Common myeloid progenitor, CD34-positive (primary cell): Measurements from ENCODE around the gene LCN6.
A peak's percentile ranks its signal among the peaks of the same experiment; 100 is the strongest.
"Not testable (repeated sequence)": the region's sequence is repeated elsewhere in the genome, so short reads cannot be mapped to it uniquely, and the experiment has no call there.

Experiments
- CTCF ChIA-PET: fragments of 350-600 bp; sonication (Branson Sonifier 250); formaldehyde crosslinking; loops from one replicate; lab custom pipeline; 2021; ENCODE audit warnings: antibody characterized with exemption; lab: Charles Lee
- POLR2A ChIA-PET: fragments of 350-600 bp; sonication (Branson Sonifier 250); formaldehyde crosslinking; loops from one replicate; lab custom pipeline; 2021; ENCODE audit warnings: antibody characterized with exemption; lab: Charles Lee
- DNase-seq, 3 donors: peaks; one replicate each; pipeline versions ENCODE4 v3.0.0 to v3.0.0-alpha.2; 2013
- H3K27ac ChIP-seq, 2 experiments: 1 replicate in 1 of 2; 2 replicates in 1 of 2; pipeline ENCODE4 v1.7.0; 2013; ENCODE audit warnings: inconsistent platforms in 2 of 2, low read length in 2 of 2, mild to moderate bottlenecking in 2 of 2, low read depth in 1 of 2, moderate library complexity in 1 of 2; ENCODE audit not compliant: severe bottlenecking in 2 of 2, insufficient read depth in 1 of 2, poor library complexity in 1 of 2
- H3K27me3 ChIP-seq, 5 experiments: replicated peaks in 2 of 5; 1 replicate in 3 of 5; 2 replicates in 2 of 5; pipeline versions ENCODE4 v1.6.1 to v1.7.0; 2013; ENCODE audit warnings: low read length in 4 of 5, mild to moderate bottlenecking in 2 of 5, moderate library complexity in 2 of 5, inconsistent platforms in 1 of 5; ENCODE audit not compliant: insufficient read depth in 5 of 5, control insufficient read depth in 4 of 5
- H3K36me3 ChIP-seq, 4 experiments: 1 replicate in 2 of 4; 2 replicates in 2 of 4; pipeline versions ENCODE4 v1.6.1 to v1.7.0; 2013; ENCODE audit warnings: low read length in 3 of 4, control low read depth in 1 of 4, mild to moderate bottlenecking in 1 of 4; ENCODE audit not compliant: control insufficient read depth in 4 of 4, insufficient read depth in 4 of 4
- H3K4me1 ChIP-seq, 4 experiments: 1 replicate in 3 of 4; 2 replicates in 1 of 4; pipeline versions ENCODE4 v1.6.1 to v1.7.1; 2013; ENCODE audit warnings: low read length in 3 of 4, mild to moderate bottlenecking in 3 of 4, control low read depth in 1 of 4, inconsistent platforms in 1 of 4, moderate library complexity in 1 of 4; ENCODE audit not compliant: control insufficient read depth in 4 of 4, insufficient read depth in 4 of 4; ENCODE audit errors: control extremely low read depth in 1 of 4
- H3K4me3 ChIP-seq, 7 experiments: 1 replicate in 4 of 7; 2 replicates in 3 of 7; pipeline versions ENCODE4 v1.5.1 to v1.7.0; 2013; ENCODE audit warnings: mild to moderate bottlenecking in 7 of 7, low read length in 6 of 7, moderate library complexity in 6 of 7, inconsistent platforms in 2 of 7, low read depth in 2 of 7, control low read depth in 1 of 7; ENCODE audit not compliant: insufficient read depth in 4 of 7, control insufficient read depth in 1 of 7; ENCODE audit errors: extremely low read depth in 1 of 7
- H3K9me3 ChIP-seq, 5 experiments: 1 replicate in 4 of 5; 2 replicates in 1 of 5; pipeline versions ENCODE4 v1.6.1 to v1.7.1; 2013; ENCODE audit warnings: low read length in 4 of 5, mild to moderate bottlenecking in 2 of 5, inconsistent platforms in 1 of 5, low read depth in 1 of 5, moderate library complexity in 1 of 5; ENCODE audit not compliant: control insufficient read depth in 4 of 5, insufficient read depth in 2 of 5; ENCODE audit errors: control extremely low read depth in 1 of 5
- WGBS: methylation state at CpG from one replicate; pipeline ENCODE4 v1.1.5; 2013; ENCODE audit not compliant: insufficient coverage; 5-methylcytosine and 5-hydroxymethylcytosine counted together

Gene LCN6

GRCh38 chr9:136773386-136774044 is 25.2 kb upstream of the LCN6 start:
- WGBS = 80% methylated on average over 7 of the region's 7 CpGs
- ChIA-PET POLR2A (no interaction called here), CTCF (interaction anchor here (0.5 to 10.8 kb wide), 3 partner anchors 11 to 26 kb away, joined by 3 to 75 read pairs (median 3); no protein-coding TSS in a partner anchor)
- Histone ChIP-seq H3K27ac (no peak overlapping the region), H3K9me3 (peaks cover 0 to 4% (median 0%) of the 10 kb centered on the region in 5 experiments), H3K36me3 (no peaks in the 10 kb centered on the region), H3K4me3 (peak overlapping the region in 2 of 7 experiments; percentile 21 to 33), H3K27me3 (no peaks in the 10 kb centered on the region), H3K4me1 (peaks cover 0 to 8% (median 5%) of the 10 kb centered on the region in 4 experiments)
- DNase-seq = peak; percentile 61 to 79 (median 76)

- H3K9me3 ChIP-seq = peaks cover 0 to 4% (median 0%) of the 10 kb centered on the region in 5 experiments
- peaks cover 0 to 8% (median 5%) of the 10 kb centered on the region in 4 experiments for H3K4me1 ChIP-seq
- no peak overlapping the region for H3K4me3 ChIP-seq
- DNase-seq = no peak
- no peaks in the 10 kb centered on the region for H3K36me3 ChIP-seq
- H3K27me3 ChIP-seq = no peaks in the 10 kb centered on the region
- ChIA-PET CTCF (interaction anchor here (0.6 to 10.8 kb wide), 7 partner anchors 9 to 348 kb away, joined by 3 to 75 read pairs (median 3); partner anchors contain the start of genes AJM1 and LCN10), POLR2A (interaction anchor here (0.7 kb wide), 1 partner anchor 306 kb away, joined by 6 read pairs; no protein-coding TSS in a partner anchor)
- H3K27ac ChIP-seq = no peak overlapping the region
- 88% methylated on average over 1 of the region's 3 CpGs for WGBS
These were observed 23.6 kb upstream of the LCN6 start for GRCh38 chr9:136771907-136772415.

GRCh38 chr9:136769710-136770191 is 21.4 kb upstream of the LCN6 start:
- POLR2A ChIA-PET = no interaction called here
- H3K4me1 ChIP-seq = peaks cover 0 to 8% (median 5%) of the 10 kb centered on the region in 4 experiments
- H3K9me3 ChIP-seq = peaks cover 0 to 4% (median 0%) of the 10 kb centered on the region in 5 experiments
- peak; percentile 51 to 66 (median 64) for DNase-seq
- H3K27ac ChIP-seq = no peak overlapping the region
- H3K36me3 ChIP-seq = no peaks in the 10 kb centered on the region
- H3K27me3 ChIP-seq = no peaks in the 10 kb centered on the region
- no peak overlapping the region for H3K4me3 ChIP-seq
- 34% methylated on average over 4 of the region's 16 CpGs for WGBS
- CTCF ChIA-PET = interaction anchor here (0.6 to 10.8 kb wide), 5 partner anchors 9 to 24 kb away, joined by 3 to 75 read pairs (median 6); no protein-coding TSS in a partner anchor

- H3K36me3 ChIP-seq, H3K27ac ChIP-seq, H3K9me3 ChIP-seq, H3K27me3 ChIP-seq, POLR2A ChIA-PET, H3K4me3 ChIP-seq: not testable (repeated sequence)
- H3K4me1 ChIP-seq = peaks cover 0 to 12% (median 6%) of the 10 kb centered on the region in 4 experiments
- DNase-seq = peak; percentile 37 to 69 (median 65)
- 49% methylated on average over 10 of the region's 18 CpGs for WGBS
- CTCF ChIA-PET = interaction anchor here (1.4 to 10.8 kb wide), 6 partner anchors 8 to 36 kb away, joined by 3 to 75 read pairs (median 9); partner anchors contain the start of gene LCN8
These were observed 18.2 kb upstream of the LCN6 start for GRCh38 chr9:136766410-136767120.

GRCh38 chr9:136765745-136766409 is 17.6 kb upstream of the LCN6 start:
- DNase-seq, H3K9me3 ChIP-seq, H3K27me3 ChIP-seq, POLR2A ChIA-PET, H3K36me3 ChIP-seq, H3K27ac ChIP-seq, H3K4me3 ChIP-seq: not testable (repeated sequence)
- peaks cover 0 to 12% (median 7%) of the 10 kb centered on the region in 4 experiments for H3K4me1 ChIP-seq
- 85% methylated on average over 11 of the region's 14 CpGs for WGBS
- CTCF ChIA-PET = interaction anchor here (1.4 to 10.8 kb wide), 6 partner anchors 8 to 35 kb away, joined by 3 to 75 read pairs (median 9); partner anchors contain the start of gene LCN8

GRCh38 chr9:136765041-136765440 is 16.7 kb upstream of the LCN6 start:
- ChIA-PET POLR2A (no interaction called here), CTCF (interaction anchor here (0.9 to 10.8 kb wide), 5 partner anchors 13 to 38 kb away, joined by 3 to 75 read pairs (median 3); no protein-coding TSS in a partner anchor)
- H3K27ac ChIP-seq = no peak overlapping the region
- H3K27me3 ChIP-seq = no peaks in the 10 kb centered on the region
- peaks cover 0 to 12% (median 7%) of the 10 kb centered on the region in 4 experiments for H3K4me1 ChIP-seq
- no peak overlapping the region for H3K4me3 ChIP-seq
- no peak for DNase-seq
- no peaks in the 10 kb centered on the region for H3K9me3 ChIP-seq
- 96% methylated on average over 13 of the region's 14 CpGs for WGBS
- no peaks in the 10 kb centered on the region for H3K36me3 ChIP-seq
